K562 (cell line): ENCODE data around the gene CABYR. TPM values are rescaled to one million over a fixed set of nuclear protein-coding genes. Genes with fewer than 3 reads are reported as not detected.

Experiments
- AFF4 ChIP-seq: sonication (generic); formaldehyde crosslinking; IDR thresholded peaks from 2 replicates; pipeline ENCODE4 v1.8.0; 2023; ENCODE audit warnings: mild to moderate bottlenecking, missing genetic modification reagents
- NFE2L1 ChIP-seq: fragments of 450-650 bp; IDR thresholded peaks from 2 replicates; pipeline ENCODE4 v1.6.1; 2016; ENCODE audit warnings: missing genetic modification characterization, low read depth, mild to moderate bottlenecking, missing compliant biosample characterization, moderate library complexity, borderline replicate concordance
- NR3C1 ChIP-seq: sonication (generic); formaldehyde crosslinking; IDR thresholded peaks from 2 replicates; pipeline ENCODE4 v1.8.1; 2022; ENCODE audit warnings: missing genetic modification reagents
- TCF7 ChIP-seq: sonication (generic); IDR thresholded peaks from 2 replicates; pipeline ENCODE4 v1.6.1; 2016; ENCODE audit warnings: antibody characterized with exemption, borderline replicate concordance
- polyA plus RNA-seq, 8 experiments: library from polyadenylated mRNA; depleted of rRNA in 4 of 8; stranded (reverse) in 5 of 8; unstranded in 3 of 8; fragments of >200 nt; fragmentation: Nextera tagmentation in 2 of 8; fragmentation: Illumina TruSeq in 1 of 8; extraction: Ambion mirVana in 2 of 8; extraction: Trizol in 1 of 8; gene quantifications; 2 replicates each; pipeline versions ENCODE4 v1.2.1 to v1.2.3, GENCODE V29; 2011 to 2014; ENCODE audit warnings: inconsistent platforms in 1 of 8, missing spikeins in 1 of 8
- small RNA-seq: library from RNA; depleted of rRNA; stranded (forward); fragments of <200 nt; gene quantifications from one replicate; pipeline ENCODE3, GENCODE V24; 2014
- total RNA-seq, 7 experiments: library from RNA; depleted of rRNA in 6 of 7; stranded (reverse); fragments of >200 nt in 6 of 7; fragmentation: Illumina TruSeq in 2 of 7; extraction: Trizol in 2 of 7; gene quantifications; 2 replicates each; pipeline versions ENCODE4 v1.2.1 to v1.2.3, GENCODE V29; 2011 to 2021; ENCODE audit warnings: low replicate concordance in 1 of 7

CABYR gene
- total and polyA plus RNA-seq, 9 of the 15 experiments (the other 6 are each of a cell fraction or from before 2014, with no cell fraction given), result not detected

DNA sequence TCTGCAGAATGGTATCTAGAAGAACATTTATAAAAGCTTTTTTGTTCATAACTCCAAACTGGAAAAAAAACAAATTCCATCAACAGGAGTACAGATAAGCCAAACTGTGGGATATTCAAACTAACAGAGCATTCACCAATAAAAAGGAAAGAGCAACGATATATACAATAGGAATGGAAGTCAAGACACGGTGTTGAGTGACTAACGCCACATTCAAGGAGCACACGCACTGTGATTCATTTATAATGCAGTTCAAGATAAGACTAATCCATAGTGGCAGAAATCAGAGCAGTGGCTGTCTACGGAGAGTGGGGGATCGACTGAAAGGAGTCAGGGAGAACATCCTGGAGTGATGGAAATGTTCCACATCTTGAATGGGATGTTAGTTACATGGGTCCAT lies 70.7 kb downstream of the CABYR start (continued):
- no peak for TF ChIP-seq AFF4 (CRISPR knock-in tag)
- TF ChIP-seq NFE2L1 (tag), result no peak
- no peak for TF ChIP-seq NR3C1 (CRISPR knock-in tag)
- no peak for TF ChIP-seq TCF7

Small RNA genes within 50 kb of the gene (small RNA-seq; reads per million reads assigned to genes)
- not detected for gene RF00017
- 14.3 reads per million, percentile 96 among the genes with 10 or more reads in this experiment for gene RNA5SP452
- 1.4 reads per million, percentile 71 among the genes with 10 or more reads in this experiment for gene RNU5A-6P

Other genes with a start within 250 kb of the CABYR start
- not detected in 2 replicates for gene TTC39C, start 124.3 kb upstream of the CABYR start, total RNA-seq (2014; rRNA removed)
- gene TTC39C, start 124.3 kb upstream of the CABYR start, total RNA-seq (2014; rRNA removed; fragmentation: Illumina TruSeq; extraction: Trizol), result not detected in 2 replicates
- 0.11 TPM in 1 of 2 replicates, not detected in the other for gene TTC39C, start 124.3 kb upstream of the CABYR start, total RNA-seq (2015; rRNA removed; fragmentation: Illumina TruSeq; extraction: Trizol)
- gene TTC39C, start 124.3 kb upstream of the CABYR start, total RNA-seq (2021), result 0.25 and 0.58 TPM in 2 replicates
- gene TTC39C, start 124.3 kb upstream of the CABYR start, polyA plus RNA-seq (2011; rRNA removed), result 0.19 and 0.22 TPM in 2 replicates
- 0.37 TPM in 1 of 2 replicates, not detected in the other for gene TTC39C, start 124.3 kb upstream of the CABYR start, polyA plus RNA-seq (2014; fragmentation: Illumina TruSeq; extraction: Trizol)
- under 1 TPM in 1 of 2 experiments, not detected in 1; 0.01 TPM for gene TTC39C, start 124.3 kb upstream of the CABYR start, polyA plus RNA-seq (2014; fragmentation: Nextera tagmentation; extraction: Ambion mirVana)
- gene TTC39C, start 124.3 kb upstream of the CABYR start, polyA plus RNA-seq (2014; rRNA removed), result 0.13 TPM in 1 of 2 replicates, not detected in the other